A549 (cell line): ENCODE data around the gene NSMCE1. TPM values are rescaled to one million over a fixed set of nuclear protein-coding genes. Genes with fewer than 3 reads are reported as not detected.

Source experiments
- ATAC-seq, 2 experiments: fragments of 200-7000 bp in 1 of 2; fragments of >200 bp in 1 of 2; cut with Nextera tagmentation in 1 of 2; cut with Tn5 transposase in 1 of 2; 3 replicates each; pipeline versions ENCODE4 v1.8.0 to v1.9.1; 2018 to 2020; ENCODE audit warnings: mild to moderate bottlenecking in 1 of 2, moderate library complexity in 1 of 2
- CTCF ChIA-PET: fragments of 300-600 bp; sonication (Branson Sonifier 250); formaldehyde crosslinking; extraction: SDS; loops from one replicate; lab custom pipeline; 2021; ENCODE audit warnings: antibody characterized with exemption, inconsistent platforms; lab: Yijun Ruan, JAX
- POLR2A ChIA-PET: fragments of 350-600 bp; formaldehyde crosslinking; extraction: SDS; loops from one replicate; lab custom pipeline; 2021; ENCODE audit warnings: antibody characterized with exemption, inconsistent platforms; lab: Yijun Ruan, JAX
- DNase-seq, 2 experiments: peaks; one replicate each; pipeline versions ENCODE4 v3.0.0 to v3.0.0-alpha.2; 2011 to 2016; ENCODE audit warnings: low read depth in 1 of 2, low spot score in 1 of 2
- FAIRE-seq: peaks from 2 replicates; lab custom pipeline; 2011; peaks lifted over from hg19 to GRCh38; lab: Jason Lieb, UNC
- H3K27ac ChIP-seq, 2 experiments: fragments of >200 bp; sonication (Bioruptor Twin); formaldehyde crosslinking; 3 replicates each; pipeline ENCODE4 v1.5.1; 2016 to 2017
- H3K4me1 ChIP-seq: fragments of >200 bp; sonication (Bioruptor Twin); formaldehyde crosslinking; 3 replicates; pipeline ENCODE4 v1.6.1; 2016
- H3K4me2 ChIP-seq: fragments of >200 bp; sonication (Bioruptor Twin); formaldehyde crosslinking; 3 replicates; pipeline ENCODE4 v1.6.1; 2016
- H3K4me3 ChIP-seq: fragments of >200 bp; sonication (Bioruptor Twin); formaldehyde crosslinking; 3 replicates; pipeline ENCODE4 v1.5.1; 2016
- H3K9me3 ChIP-seq: fragments of >200 bp; sonication (Bioruptor Twin); formaldehyde crosslinking; 3 replicates; pipeline ENCODE4 v1.6.1; 2016
- BCL3 ChIP-seq: fragments of >200 bp; sonication (Bioruptor Twin); formaldehyde crosslinking; IDR thresholded peaks from 3 replicates; pipeline ENCODE4 v1.6.1; 2016
- CBX2 ChIP-seq: fragments of 200-600 bp; sonication (generic); IDR thresholded peaks from 2 replicates; pipeline ENCODE4 v1.6.1; 2016; ENCODE audit warnings: low read depth, mild to moderate bottlenecking, borderline replicate concordance
- CHD4 ChIP-seq: fragments of 200-600 bp; sonication (generic); IDR thresholded peaks from 2 replicates; pipeline ENCODE4 v1.6.1; 2016; ENCODE audit warnings: antibody characterized with exemption, mild to moderate bottlenecking, borderline replicate concordance
- E2F6 ChIP-seq: IDR thresholded peaks from 2 replicates; pipeline ENCODE4 v1.6.1; 2012; ENCODE audit warnings: low read depth, borderline replicate concordance
- EHF ChIP-seq: fragments of 250-450 bp; sonication (Bioruptor Pico); IDR thresholded peaks from 2 replicates; pipeline ENCODE4 v1.5.0; 2020; ENCODE audit warnings: mild to moderate bottlenecking
- EHMT2 ChIP-seq: fragments of 200-600 bp; sonication (generic); IDR thresholded peaks from 2 replicates; pipeline ENCODE4 v1.6.1; 2016; ENCODE audit warnings: antibody characterized with exemption, low read depth, mild to moderate bottlenecking, moderate library complexity
- EP300 ChIP-seq, 2 experiments: fragments of >200 bp; sonication (Bioruptor Twin); formaldehyde crosslinking; IDR thresholded peaks; 2 replicates in 1 of 2; 3 replicates in 1 of 2; pipeline ENCODE4 v1.6.1; 2016 to 2017
- FOSB ChIP-seq: fragments of 250-450 bp; sonication (Bioruptor Pico); IDR thresholded peaks from 2 replicates; pipeline ENCODE4 v1.5.0; 2020; ENCODE audit warnings: mild to moderate bottlenecking, moderate library complexity
- GATA3 ChIP-seq: IDR thresholded peaks from 2 replicates; pipeline ENCODE4 v1.6.1; 2012; ENCODE audit warnings: borderline replicate concordance
- HEYL ChIP-seq: fragments of 250-450 bp; sonication (Bioruptor Pico); IDR thresholded peaks from 2 replicates; pipeline ENCODE4 v1.8.0; 2021; ENCODE audit warnings: mild to moderate bottlenecking, moderate library complexity
- HMGXB4 ChIP-seq: fragments of 250-450 bp; sonication (Bioruptor Pico); IDR thresholded peaks from 2 replicates; pipeline ENCODE4 v1.5.0; 2021; ENCODE audit warnings: mild to moderate bottlenecking, moderate library complexity, borderline replicate concordance
- HOXB5 ChIP-seq: fragments of 250-450 bp; sonication (Bioruptor Pico); IDR thresholded peaks from 2 replicates; pipeline ENCODE4 v1.5.0; 2020; ENCODE audit warnings: mild to moderate bottlenecking, moderate library complexity
- JUNB ChIP-seq: fragments of >200 bp; sonication (Bioruptor Twin); formaldehyde crosslinking; IDR thresholded peaks from 2 replicates; pipeline ENCODE4 v1.6.1; 2016
- MAZ ChIP-seq: fragments of 150-350 bp; IDR thresholded peaks from 2 replicates; pipeline ENCODE4 v1.6.1; 2014; ENCODE audit warnings: antibody characterized with exemption, low read depth, low read length, borderline replicate concordance
- MYC ChIP-seq: IDR thresholded peaks from 2 replicates; pipeline ENCODE4 v1.6.1; 2012; ENCODE audit warnings: mild to moderate bottlenecking, inconsistent platforms, low read length, improper control_type of control experiment, borderline replicate concordance
- NPAS2 ChIP-seq: fragments of 250-450 bp; sonication (Bioruptor Pico); IDR thresholded peaks from 2 replicates; pipeline ENCODE4 v1.8.0; 2022; ENCODE audit warnings: mild to moderate bottlenecking, moderate library complexity, borderline replicate concordance
- PBX3 ChIP-seq: IDR thresholded peaks from 2 replicates; pipeline ENCODE4 v1.6.1; 2012
- POLR2AphosphoS2 ChIP-seq: conservative IDR thresholded peaks from 2 replicates; pipeline ENCODE4 v1.6.1; 2012; ENCODE audit warnings: low read length, improper control_type of control experiment, inconsistent platforms
- RAD21 ChIP-seq, 2 experiments: fragments of >200 bp in 1 of 2; sonication (Bioruptor Twin) in 1 of 2; formaldehyde crosslinking in 1 of 2; IDR thresholded peaks in 1 of 2; conservative IDR thresholded peaks in 1 of 2; 2 replicates in 1 of 2; 3 replicates in 1 of 2; pipeline ENCODE4 v1.6.1; 2012 to 2018; ENCODE audit warnings: inconsistent platforms in 1 of 2
- RARB ChIP-seq: fragments of 250-450 bp; sonication (Bioruptor Pico); IDR thresholded peaks from 2 replicates; pipeline ENCODE4 v1.8.0; 2021; ENCODE audit warnings: mild to moderate bottlenecking, moderate library complexity
- RFX5 ChIP-seq: fragments of 450-650 bp; IDR thresholded peaks from 2 replicates; pipeline ENCODE4 v1.7.1; 2014; ENCODE audit warnings: antibody characterized with exemption, mild to moderate bottlenecking, moderate library complexity
- RNF2 ChIP-seq: fragments of 200-600 bp; sonication (generic); IDR thresholded peaks from 2 replicates; pipeline ENCODE4 v1.6.1; 2016; ENCODE audit warnings: low read depth, mild to moderate bottlenecking, antibody characterized with exemption, moderate library complexity, borderline replicate concordance
- SREBF2 ChIP-seq: fragments of 450-650 bp; IDR thresholded peaks from 2 replicates; pipeline ENCODE4 v1.6.1; 2014; ENCODE audit warnings: mild to moderate bottlenecking, moderate library complexity
- TFCP2L1 ChIP-seq: fragments of 250-450 bp; sonication (Bioruptor Pico); IDR thresholded peaks from 2 replicates; pipeline ENCODE4 v1.5.0; 2021; ENCODE audit warnings: mild to moderate bottlenecking
- TP53 ChIP-seq: fragments of 250-450 bp; sonication (Bioruptor Pico); IDR thresholded peaks from 2 replicates; pipeline ENCODE4 v1.5.0; 2021; ENCODE audit warnings: mild to moderate bottlenecking, moderate library complexity
- ZC3H11A ChIP-seq: fragments of 450-650 bp; IDR thresholded peaks from 2 replicates; pipeline ENCODE4 v1.6.1; 2014; ENCODE audit warnings: antibody characterized with exemption, mild to moderate bottlenecking
- ZFP36 ChIP-seq: fragments of 450-650 bp; IDR thresholded peaks from 2 replicates; pipeline ENCODE4 v1.6.1; 2014; ENCODE audit warnings: borderline replicate concordance; ENCODE audit not compliant: partially characterized antibody
- WGBS: methylation state at CpG from one replicate; pipeline ENCODE4 v1.1.6; 2017; ENCODE audit errors: missing lambda C conversion rate; 5-methylcytosine and 5-hydroxymethylcytosine counted together
- polyA plus RNA-seq, 4 experiments: library from polyadenylated mRNA; depleted of rRNA in 3 of 4; stranded (reverse); fragments of >200 nt; fragmentation: RNase III in 1 of 4; extraction: RNeasy Plus Mini Kit Qiagen cat#74134 plus additional on column Dnase treatment in 1 of 4; gene quantifications; 2 replicates in 3 of 4; 3 replicates in 1 of 4; pipeline ENCODE4 v1.2.3, GENCODE V29; 2011 to 2017

NSMCE1 gene
- polyA plus RNA-seq, 2 of the 4 experiments (the other 2 are of a cell fraction) = 32.0 to 59.9 TPM

- peaks cover 6% of the 10 kb centered on the region; the same call in 2 of the 3 replicates for H3K4me1 ChIP-seq
- no peak for FAIRE-seq
- no peak overlapping the region for H3K27ac ChIP-seq
- no peak for ATAC-seq
- WGBS = 86% methylated on average over 10 of the region's 10 CpGs
- POLR2A ChIA-PET = interaction anchor here (0.7 kb wide), 1 partner anchor 15 kb away, joined by 3 read pairs; no protein-coding TSS in a partner anchor
- no peak overlapping the region for H3K4me3 ChIP-seq
- H3K4me2 ChIP-seq = no peak overlapping the region
- no peaks in the 10 kb centered on the region for H3K9me3 ChIP-seq
- TF ChIP-seq MYC (no peak), HEYL (no peak), CHD4 (no peak), PBX3 (no peak), HMGXB4 (CRISPR knock-in tag) (no peak), RNF2 (no peak), GATA3 (no peak), TFCP2L1 (no peak), RARB (CRISPR knock-in tag) (no peak), ZC3H11A (no peak), MAZ (no peak), SREBF2 (no peak), TP53 (no peak), FOSB (no peak), CBX2 (no peak), NPAS2 (CRISPR knock-in tag) (no peak), BCL3 (no peak), RFX5 (no peak)
- CTCF ChIA-PET = interaction anchor here (1.8 to 2.2 kb wide), 2 partner anchors 16 to 149 kb away, joined by 6 to 7 read pairs; no protein-coding TSS in a partner anchor
- no peak for DNase-seq
Observed at GRCh38 chr16:27219161-27219560, 49.4 kb downstream of the NSMCE1 start.

- WGBS = 94% methylated on average over 9 of the region's 9 CpGs
- no peak for DNase-seq
- POLR2A ChIA-PET = no interaction called here
- TF ChIP-seq RARB (CRISPR knock-in tag) (no peak), E2F6 (no peak), RFX5 (no peak), EHF (CRISPR knock-in tag) (no peak), EHMT2 (no peak), EP300 (IDR thresholded peaks at IDR 0.05) (no peak), JUNB (no peak), CBX2 (no peak), MAZ (no peak), ZC3H11A (no peak), RAD21 (conservative IDR thresholded peaks at IDR 0.05 in 1 of 2, IDR thresholded peaks at IDR 0.05 in 1 of 2) (no peak), POLR2AphosphoS2 (no peak), HOXB5 (no peak), TFCP2L1 (no peak), ZFP36 (no peak), TP53 (no peak)
- TF ChIP-seq, all 56 proteins: peak for 0
- peaks cover 6% of the 10 kb centered on the region; the same call in 2 of the 3 replicates for H3K4me1 ChIP-seq
- no peaks in the 10 kb centered on the region for H3K9me3 ChIP-seq
- no peak overlapping the region for H3K27ac ChIP-seq
- FAIRE-seq (no peak), ATAC-seq (no peak)
- CTCF ChIA-PET = interaction anchor here (0.7 to 2.2 kb wide), 3 partner anchors 16 to 149 kb away, joined by 4 to 7 read pairs (median 6); no protein-coding TSS in a partner anchor
- no peak overlapping the region for H3K4me2 ChIP-seq
- H3K4me3 ChIP-seq = no peak overlapping the region
Observed at GRCh38 chr16:27218756-27219155, 49.8 kb downstream of the NSMCE1 start.
